Measurements from ENCODE around the gene RASGRP2.

Gene RASGRP2

DNA sequence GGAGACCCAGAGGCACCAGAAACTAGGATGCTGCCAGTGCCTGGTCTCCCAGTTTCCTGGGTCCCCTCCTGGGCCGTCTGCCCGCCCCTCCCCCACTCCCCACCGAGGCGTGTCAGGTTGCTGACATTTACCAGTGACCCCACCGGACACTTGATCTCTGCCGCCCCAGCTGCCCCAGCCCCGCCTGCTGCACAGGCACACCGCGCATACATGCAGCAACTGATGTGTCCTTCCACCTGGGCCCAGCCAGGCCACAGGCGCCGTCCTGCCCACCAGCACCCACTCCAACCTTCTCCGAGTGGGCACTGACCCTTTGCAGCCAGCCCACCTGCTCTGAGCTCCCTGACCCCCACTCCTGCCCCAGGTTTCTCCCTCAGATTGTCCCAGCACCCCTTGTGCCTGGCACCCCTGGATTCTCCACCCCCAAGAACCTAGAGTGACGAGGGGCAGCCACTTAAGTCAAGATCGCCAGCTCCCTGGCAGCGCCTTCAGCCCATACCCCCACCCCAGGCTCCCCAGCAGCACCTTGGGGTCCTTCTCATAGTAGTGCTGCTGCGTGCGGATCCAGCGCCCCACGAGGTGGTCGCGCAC, 15.3 kb upstream of the RASGRP2 start:
- H3K4me3 ChIP-seq (ENCODE audit: low read length) = no peak overlapping the region
- DNase-seq (ENCODE audit: low read depth, low spot score) = no peak

DNA sequence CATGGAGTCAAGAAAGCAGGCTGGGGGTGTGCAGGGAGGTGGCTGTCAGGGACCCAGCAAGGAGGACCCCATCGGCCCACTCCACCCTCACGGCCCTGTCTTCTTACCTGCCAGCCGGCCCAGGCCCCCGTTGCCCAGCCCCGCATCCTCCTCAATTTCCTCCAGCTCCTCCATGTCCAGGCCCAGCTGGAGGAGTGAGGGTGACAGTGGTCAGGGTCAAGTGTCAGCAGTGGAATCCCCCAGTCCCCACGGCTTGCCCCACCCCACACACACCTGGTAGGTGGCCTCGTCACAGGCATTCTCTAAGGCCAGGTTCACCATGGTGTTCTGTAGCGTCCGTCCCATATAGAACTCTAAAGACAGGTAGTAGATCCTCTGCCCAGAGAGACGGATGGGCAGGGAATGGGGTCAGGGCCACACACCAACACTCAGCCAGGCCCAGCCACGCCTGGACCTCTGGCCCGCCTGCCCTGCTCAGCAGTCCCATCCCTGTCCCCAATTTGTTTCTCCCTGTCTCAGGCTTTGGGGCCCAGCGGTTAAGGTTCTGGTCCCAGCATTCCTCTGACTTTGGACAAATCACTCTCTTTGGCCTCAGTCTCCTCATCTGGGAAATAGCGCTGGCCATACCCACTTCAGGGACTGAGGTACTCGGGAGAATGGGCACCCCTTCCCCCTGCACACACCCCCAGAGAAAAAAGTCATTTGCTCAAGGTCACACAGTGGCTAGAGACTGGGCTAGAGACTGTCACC, 14.6 kb upstream of the RASGRP2 start:
- H3K4me3 ChIP-seq (ENCODE audit: low read length) = no peak overlapping the region
- DNase-seq (ENCODE audit: low read depth, low spot score) = no peak

DNA sequence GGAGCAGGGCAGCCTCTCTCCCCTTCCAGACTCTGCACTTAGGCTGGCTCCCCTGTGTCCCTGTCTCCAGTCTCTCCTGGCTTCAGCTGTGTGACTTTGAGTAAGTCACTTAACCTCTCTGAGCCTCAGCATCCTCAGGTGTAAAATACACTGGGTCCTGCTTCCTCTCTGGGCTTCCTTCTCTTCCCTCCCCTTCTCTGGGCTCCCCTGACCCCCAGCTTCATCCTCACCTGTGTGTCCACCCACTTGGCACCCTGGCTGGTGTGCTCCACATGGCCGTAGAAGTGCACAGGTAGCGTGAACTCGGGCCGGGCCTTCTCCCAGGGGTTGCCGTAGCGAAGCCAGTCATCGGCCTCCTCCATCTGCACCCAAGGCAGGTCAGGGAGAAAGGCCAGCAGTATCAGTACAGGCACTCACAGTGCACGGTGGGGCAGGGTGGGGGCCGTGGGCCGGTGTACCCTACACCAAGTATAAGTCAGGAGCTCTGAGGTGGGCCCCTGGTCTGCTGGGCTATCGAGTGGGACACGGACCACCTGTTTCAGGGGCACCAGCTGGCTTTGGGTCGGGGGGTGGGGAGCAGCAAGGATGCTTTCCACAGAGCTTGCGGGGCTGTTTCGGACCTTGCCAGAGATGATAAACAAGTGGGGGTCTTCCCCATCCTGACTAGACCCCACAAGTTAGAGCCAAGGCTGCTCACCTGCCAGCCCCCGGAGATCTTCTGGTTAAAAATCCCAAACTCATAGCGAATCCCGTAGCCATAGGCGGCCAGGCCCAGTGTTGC, 13.8 kb upstream of the RASGRP2 start:
- H3K4me3 ChIP-seq (ENCODE audit: low read length) = no peak overlapping the region
- no peak for DNase-seq (ENCODE audit: low read depth, low spot score)

DNA sequence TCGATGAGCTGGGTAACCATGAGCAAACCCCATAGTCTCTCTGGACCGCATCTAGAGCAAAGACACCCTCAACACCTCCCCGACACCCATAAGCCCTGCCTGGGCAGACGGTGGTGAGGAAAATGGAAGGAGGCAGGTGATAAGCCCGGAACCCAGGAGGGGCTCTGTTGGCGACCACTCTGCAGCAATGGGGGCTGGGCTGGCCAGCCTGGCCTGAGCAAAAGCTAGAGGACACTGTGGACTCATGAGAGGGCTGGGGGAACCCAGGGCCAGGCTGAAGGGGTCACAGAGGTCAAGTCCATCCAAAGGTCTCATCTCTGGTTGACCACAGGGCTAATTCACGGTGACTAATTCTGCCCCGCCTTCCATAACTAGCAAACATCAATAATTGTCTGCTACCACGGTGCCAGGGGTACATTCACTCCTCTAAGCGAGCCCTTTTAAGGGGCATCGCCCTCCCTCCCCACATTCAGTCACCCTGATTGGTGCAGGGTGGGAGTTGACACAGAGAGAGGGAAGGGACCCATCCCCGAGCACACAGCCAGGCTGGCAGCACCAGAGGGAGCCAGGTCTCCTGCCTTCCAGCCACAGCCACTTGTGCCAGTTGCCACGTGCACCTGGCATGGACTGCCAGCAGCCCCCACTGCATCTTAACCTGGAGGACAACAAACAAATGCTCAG, 11.9 kb upstream of the RASGRP2 start:
- no peak overlapping the region for H3K4me3 ChIP-seq (ENCODE audit: low read length)
- no peak for DNase-seq (ENCODE audit: low read depth, low spot score)

DNA sequence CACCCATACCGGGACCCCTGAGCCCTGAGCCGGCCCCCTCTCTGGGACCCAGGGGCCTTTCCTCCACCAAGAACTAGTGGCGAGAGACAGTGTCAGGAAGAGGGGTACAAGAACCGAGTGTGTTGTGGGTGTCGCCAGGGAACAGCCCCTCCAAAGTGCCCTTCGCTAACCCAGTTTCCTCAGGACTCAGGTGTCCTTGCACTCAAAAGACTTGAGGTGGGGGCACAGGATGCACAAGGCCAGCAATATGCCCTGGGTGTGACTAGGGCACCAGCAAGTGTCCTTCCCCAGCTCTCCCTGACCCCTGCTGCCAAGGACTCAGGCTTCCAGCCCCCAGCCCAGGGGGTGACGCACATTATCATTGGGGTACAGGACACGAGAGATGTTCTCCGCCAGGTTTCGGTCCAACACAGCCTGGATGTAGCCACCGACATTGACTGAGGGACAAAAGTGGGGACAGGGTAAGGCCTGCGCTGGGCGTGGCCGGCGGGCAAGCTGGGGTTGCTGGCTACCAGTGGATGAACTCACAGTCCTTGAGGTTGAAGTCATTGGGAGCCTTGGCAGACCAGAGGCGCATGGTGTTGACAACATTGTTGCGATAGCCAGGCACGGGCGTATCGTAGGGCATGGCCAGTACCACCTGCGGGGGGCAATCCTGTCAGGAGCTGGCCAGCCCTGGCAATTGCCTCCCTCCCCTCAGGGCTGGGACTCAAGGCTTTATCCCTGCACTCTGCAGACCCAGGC, 11.1 kb upstream of the RASGRP2 start:
- no peak for DNase-seq (ENCODE audit: low read depth, low spot score)
- H3K4me3 ChIP-seq (ENCODE audit: low read length) = no peak overlapping the region

DNA sequence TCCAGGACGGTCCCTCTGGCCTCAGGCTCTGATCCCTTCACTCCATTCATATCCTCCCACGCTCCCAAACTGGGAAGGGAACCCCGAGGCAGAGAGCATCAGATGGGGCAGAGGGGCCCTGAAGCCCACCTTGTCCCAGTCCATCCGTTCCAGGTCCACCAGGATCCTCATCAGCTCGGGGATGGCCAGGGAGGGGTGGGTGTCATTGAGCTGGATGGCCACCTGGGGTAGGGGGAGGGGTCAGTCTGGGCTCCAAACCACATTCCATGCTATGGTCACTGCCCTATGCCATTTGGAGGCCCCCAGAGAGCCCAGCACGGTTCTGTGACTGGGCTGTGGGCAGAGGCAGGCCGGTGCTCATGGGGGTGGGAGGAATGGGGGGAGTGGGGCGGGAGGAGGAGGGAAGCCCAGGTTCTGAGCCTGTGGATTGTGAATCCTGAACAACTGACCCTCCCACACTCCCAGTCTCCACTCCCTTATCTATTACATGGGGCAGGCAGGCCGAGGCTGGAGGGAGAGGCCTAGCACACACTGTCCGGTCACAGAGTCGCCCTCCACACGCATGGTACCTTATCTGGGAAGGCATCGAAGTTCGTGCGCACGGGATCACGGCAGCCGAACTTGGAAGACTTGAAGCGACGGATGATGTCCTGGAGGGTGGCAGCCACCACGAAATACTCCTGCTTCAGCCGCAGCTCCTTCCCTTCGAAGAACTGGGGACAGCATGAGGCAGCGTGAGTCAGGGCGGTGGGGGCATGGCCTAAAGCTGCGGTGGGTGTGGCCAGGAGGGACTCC, 10.4 kb upstream of the RASGRP2 start:
- no peak overlapping the region for H3K4me3 ChIP-seq (ENCODE audit: low read length)
- DNase-seq (ENCODE audit: low read depth, low spot score) = no peak

DNA sequence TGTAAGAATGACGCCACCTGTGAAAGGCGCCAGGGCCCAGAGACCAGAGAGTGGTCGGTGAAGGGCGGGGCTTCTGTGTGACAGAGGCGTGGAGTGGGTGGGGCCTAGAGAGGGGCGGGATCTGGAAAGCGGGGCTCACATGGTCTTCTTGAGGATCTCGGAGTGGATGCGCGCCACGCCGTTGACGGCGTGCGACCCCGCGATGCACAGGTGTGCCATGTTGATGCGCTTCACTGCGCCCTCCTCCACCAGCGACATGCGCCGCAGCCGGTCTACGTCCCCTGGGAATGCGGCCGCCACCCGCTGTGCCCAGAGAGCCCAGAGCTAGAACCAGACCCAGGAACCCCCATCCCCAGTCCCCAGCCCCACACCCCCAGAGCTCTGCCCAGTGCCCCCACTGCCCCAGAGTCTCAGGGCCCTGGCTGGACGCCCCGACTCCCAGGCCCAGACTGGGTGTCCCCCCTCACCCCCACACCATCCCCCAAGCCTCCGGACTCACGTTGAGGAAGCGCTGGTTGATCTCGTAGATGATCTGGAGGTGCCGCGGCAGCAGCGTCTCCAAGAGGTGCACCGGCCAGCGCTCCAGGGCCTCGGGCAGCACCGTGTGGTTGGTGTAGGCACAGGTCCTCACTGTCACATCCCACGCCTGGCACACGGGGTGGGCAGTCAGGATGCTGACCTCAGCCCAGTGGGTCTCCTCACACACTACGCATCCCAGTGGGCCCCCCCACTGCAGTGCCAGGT, 9.6 kb upstream of the RASGRP2 start:
- DNase-seq (ENCODE audit: low read depth, low spot score) = no peak
- H3K4me3 ChIP-seq (ENCODE audit: low read length) = no peak overlapping the region

DNA sequence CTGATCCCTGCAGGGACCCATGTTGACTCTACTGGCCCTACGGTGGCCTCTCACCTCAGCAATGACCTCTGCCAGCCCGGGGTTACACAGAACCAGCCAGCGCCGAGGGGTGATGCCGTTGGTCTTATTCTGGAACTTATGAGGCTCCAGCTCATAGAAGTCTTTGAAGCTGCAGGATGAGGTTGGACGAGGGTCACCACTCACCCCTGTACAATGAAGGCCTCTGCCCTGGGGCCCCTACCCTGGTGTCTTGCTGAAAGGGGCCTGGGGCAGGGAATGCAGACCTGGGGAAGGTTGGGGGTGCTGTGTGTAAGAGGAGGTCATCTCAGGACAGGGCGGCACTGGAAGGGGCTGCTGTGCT, 9.1 kb upstream of the RASGRP2 start:
- H3K4me3 ChIP-seq (ENCODE audit: low read length) = no peak overlapping the region

DNA sequence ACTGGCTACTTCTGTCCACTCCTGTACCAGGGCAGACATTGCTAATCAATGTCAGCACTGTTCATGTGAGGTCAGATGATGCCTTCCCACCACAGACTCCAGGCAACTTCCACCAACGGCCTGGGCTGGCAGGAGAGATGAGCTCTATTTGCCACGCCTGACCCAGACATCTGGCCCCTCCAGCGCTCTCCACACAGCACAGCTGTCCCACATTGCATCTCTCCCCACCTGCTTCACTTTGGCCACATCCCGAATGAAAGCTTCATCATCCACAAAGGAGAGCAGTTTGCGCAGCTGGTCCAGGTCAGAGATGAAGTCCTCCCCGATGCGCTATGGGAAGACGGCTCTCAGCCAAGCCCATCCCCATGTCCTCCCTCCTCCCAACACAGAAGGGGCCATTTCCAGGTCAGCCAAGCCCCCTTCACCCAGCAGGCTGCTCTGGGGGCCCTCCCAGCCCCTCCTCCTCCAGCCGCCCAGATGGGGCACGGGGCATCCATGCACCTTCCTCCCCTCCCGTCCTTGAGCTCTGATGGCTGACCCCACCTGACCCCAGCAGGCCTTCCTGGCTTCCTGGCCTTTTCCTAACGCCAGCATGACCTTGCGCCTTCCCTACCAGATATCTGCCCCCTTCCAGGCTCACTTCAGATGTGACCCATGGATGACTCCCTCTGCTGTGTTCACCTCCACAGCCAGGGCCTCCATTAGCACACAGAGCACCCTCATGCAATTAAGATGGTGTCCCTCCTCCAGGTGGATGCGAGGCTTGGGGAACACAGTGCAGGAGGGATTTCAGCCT, 8.4 kb upstream of the RASGRP2 start:
- no peak overlapping the region for H3K4me3 ChIP-seq (ENCODE audit: low read length)
- DNase-seq (ENCODE audit: low read depth, low spot score) = no peak

More for the DNA sequence above, 9.1 kb upstream of the RASGRP2 start:
- no peak for DNase-seq (ENCODE audit: low read depth, low spot score)

DNA sequence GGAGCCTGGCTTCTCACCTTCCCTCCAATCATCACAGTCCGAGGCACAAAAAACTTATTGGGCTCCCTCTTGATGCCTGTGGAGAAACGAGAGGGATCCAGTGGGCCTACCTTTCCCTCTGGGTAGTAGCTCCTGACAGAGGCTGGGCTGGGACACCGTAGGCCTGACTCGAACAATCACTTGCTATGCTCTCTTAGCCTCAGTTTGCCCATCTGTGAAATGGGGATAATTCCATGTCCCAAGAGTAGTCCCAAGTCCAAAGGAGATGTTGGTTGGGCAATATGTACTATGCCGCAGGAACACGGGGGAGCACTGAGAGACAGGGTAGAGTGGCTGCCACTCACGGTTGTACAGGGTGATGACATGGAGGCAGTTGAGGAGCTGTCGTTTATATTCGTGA, 7.6 kb upstream of the RASGRP2 start:
- DNase-seq (ENCODE audit: low read depth, low spot score) = no peak
- H3K4me3 ChIP-seq (ENCODE audit: low read length) = no peak overlapping the region

DNA sequence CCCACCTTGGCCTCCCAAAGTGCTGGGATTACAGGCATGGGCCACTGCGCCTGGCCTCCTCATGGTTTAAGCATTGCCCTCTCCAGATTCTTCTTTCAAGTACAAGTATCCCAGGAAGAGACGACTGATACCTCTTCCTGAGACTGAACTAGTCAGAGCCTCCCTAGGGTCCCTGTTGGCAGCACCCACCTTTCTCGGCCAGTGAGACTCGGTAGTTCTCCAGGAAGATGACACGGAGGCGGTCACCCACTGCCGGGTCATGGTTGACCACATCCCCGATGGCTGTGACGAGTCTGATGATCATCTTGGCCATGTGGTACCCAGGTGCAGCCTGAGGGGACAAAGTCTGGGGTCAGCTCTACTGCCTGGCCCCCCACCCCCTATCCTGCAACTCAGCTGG, 7.2 kb upstream of the RASGRP2 start:
- no peak overlapping the region for H3K4me3 ChIP-seq (ENCODE audit: low read length)
- DNase-seq (ENCODE audit: low read depth, low spot score) = no peak

DNA sequence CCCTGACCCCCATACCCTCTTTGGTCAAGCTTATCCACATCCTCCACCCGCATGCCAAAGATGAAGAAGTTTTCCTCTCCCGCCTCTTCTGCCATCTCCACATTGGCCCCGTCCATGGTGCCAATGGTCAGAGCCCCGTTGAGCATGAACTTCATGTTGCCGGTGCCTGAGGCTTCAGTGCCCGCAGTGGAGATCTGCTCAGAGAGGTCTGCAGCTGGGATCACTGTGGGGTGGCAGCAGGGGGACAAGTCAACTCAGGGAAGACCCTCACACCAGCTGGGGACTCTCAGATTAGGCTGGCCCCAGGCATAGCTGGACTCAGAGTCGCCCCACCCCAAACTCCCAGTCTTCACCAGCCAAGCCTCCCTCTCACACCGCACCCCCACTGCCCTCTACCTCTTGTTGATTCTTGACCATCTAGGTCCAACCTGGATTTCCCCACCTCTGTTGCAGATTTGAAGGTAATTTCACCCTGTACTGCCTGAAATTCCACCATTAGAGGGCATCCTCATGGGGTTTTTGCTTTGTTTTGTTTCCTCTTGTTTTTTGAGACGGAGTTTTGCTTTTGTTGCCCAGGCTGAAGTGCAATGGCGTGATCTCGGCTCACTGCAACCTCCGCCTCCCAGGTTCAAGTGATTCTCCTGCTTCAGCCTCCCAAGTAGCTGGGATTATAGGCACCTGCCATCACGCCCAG, 6.6 kb upstream of the RASGRP2 start:
- no peak for DNase-seq (ENCODE audit: low read depth, low spot score)
- H3K4me3 ChIP-seq (ENCODE audit: low read length) = no peak overlapping the region

DNA sequence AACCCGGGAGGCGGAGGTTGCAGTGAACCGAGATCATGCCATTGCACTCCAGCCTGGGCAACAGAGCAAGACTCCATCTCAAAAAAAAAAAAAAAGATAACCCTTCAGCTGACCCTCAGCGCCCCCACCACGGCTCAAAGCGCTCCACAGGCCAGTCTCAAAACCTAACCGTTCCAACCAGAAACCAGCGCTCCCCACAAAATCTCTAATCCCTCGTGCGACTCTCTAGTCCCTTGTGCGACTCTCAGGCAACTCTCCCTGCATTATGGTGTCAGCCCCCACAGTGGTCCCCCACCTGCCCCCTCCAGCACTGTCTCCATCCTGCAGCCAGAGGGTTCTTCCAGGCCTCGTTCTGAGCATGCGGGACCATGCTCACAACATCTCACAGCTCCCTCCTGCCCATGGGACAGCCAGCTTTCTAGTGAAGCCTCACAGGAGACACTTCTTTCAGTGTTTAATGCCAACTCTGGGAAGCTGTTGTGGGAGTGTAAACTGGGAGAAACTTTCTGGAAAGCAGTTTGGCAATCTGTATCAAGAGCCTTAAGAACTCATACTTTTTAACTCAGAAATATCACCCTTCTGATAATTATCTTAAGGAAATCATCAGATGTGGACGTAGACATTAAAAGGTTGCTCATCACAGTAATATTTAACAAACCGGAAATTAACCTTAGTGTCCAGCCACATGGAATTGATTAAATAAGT, 4.2 kb upstream of the RASGRP2 start:
- H3K4me3 ChIP-seq (ENCODE audit: low read length) = no peak overlapping the region
- DNase-seq (ENCODE audit: low read depth, low spot score) = no peak

DNA sequence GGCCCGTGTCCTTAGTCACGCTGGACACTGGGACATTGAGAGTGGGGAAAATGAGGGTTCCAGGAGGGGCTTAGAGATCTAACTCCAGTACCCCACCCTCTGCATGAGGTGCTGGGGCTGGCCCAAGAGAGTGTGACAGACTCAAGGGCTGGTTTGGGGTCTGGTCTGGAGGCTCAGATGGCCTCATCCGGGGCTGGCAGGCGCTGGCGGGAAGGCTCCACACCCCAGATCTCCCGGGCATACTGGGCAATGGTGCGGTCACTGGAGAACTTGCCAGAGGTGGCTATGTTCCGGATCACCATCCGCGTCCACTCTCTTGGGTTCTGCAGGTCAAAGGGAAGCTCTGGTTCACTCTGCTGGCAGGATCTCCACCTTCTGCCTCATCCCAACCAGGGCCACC, 2.5 kb upstream of the RASGRP2 start:
- H3K4me3 ChIP-seq (ENCODE audit: low read length) = no peak overlapping the region; the same call in 1 of the 2 replicates
- no peak for DNase-seq (ENCODE audit: low read depth, low spot score)

DNA sequence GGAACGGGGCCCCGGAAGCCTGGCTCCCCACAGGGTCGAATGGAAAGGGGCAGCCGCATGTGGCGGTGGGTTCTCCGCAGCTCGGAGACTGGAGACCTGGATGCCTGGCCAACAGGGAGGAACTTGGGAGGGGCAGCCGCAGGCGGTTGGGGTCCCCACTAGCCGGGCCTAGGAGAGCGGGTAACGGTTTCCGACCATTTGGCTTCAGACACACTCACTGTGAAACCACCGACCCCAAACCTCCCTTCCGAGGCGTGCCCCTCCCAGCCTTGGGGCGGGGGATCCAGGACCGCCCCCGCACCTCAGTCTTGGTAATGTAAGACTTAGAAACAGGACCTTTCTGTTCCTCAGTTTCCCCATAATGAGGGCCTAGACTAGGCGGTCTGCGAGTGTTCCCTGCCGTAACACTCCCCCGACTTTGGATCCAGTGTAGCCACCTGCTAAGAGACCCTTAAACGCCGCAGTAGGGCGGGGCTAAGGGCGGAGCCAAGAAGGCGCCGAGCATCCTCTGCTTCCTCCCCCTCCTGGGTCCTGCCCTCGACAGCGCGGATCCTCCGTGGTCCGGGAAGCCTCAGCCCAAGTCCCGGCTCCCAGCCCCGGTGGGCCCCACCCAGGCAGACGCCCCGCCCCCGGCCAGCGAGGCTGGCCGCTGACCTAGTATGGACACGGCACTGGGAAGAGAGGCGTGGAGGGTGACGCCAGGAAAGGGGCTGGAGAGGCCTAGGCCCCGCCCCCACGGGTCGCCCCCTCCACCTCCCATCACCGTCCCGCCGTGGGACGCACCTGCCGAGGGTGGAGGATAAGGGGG, 1.8 kb upstream of the RASGRP2 start:
- peak overlapping the region; percentile 76 for H3K4me3 ChIP-seq (ENCODE audit: low read length)
- peak; percentile 77 for DNase-seq (ENCODE audit: low read depth, low spot score)
